ENCODE results near the gene NAP1L4. TPM values are rescaled to one million over a fixed set of nuclear protein-coding genes. Genes with fewer than 3 reads are reported as not detected.

The NAP1L4 gene
- polyA plus RNA-seq, 3 donors from 2014 or later = 131 to 157 (median 139) TPM

DNA sequence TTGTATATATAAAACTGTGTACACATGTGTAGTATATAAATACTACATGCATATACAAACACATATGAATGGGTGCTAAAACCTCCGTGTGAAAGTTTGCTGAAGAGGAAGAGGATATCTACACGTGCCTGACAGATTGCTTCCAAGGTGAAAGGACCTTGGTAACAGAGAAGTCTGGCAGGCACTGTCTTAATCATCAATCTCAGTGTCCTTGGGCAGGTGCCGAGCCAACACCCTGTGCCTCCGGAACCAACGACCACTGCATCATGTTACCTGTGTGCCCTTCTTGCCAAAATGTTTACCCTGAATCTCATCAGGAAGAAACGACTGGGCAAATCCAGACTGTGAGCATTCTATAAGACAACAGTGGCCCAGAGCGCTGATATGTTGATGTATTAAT is 15.0 kb downstream of the NAP1L4 start:
- Mint-ChIP-seq H3K27ac (peak overlapping the region in 2 of 6 donors; percentile 16 to 77), H3K27me3 (ENCODE audit: low read depth in 3 of 3) (peaks cover 0 to 2% (median 0%) of the 10 kb centered on the region in 3 donors), H3K4me3 (no peak overlapping the region), H3K36me3 (peaks cover 7 to 32% (median 9%) of the 10 kb centered on the region in 3 donors), H3K9me3 (no peaks in the 10 kb centered on the region), H3K4me1 (peaks cover 30 to 58% of the 10 kb centered on the region in 2 donors)
- no peak for DNase-seq

DNA sequence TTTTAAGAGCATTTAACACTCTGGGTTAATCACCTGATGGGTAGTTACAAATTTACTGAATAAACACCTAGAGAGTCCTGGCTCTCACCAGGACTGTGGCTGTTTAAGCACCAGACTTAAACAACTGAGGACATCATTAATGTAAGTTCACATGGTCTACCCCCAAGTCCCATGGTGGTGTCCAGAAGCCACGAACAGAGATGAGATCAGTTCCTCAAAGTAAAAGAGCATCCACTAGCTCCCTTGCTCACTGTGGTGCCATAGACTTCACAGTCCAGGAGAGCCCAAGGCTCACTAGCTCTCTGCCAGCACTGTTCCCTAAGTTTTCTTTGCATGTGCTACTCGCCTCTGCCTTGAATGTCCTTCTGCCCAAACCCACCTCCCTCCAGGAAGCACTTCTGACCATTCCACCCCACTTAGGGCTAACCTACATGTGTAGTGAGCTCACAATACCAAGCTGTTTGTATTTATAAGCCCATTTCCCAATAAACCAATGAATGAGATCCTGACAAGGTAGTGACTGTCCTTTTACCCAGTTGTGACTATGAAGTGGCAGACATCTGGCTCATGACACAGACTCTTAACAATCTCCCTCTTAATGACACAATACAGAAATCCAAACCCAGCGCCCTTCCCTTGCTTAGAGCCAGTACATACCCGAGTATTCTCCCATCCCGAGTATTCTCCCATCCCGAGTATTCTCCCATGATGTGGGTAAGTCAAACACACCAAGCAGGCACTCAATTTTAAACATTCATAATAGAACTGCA is 15.7 kb downstream of the NAP1L4 start:
- no peaks in the 10 kb centered on the region for H3K9me3 Mint-ChIP-seq

DNA sequence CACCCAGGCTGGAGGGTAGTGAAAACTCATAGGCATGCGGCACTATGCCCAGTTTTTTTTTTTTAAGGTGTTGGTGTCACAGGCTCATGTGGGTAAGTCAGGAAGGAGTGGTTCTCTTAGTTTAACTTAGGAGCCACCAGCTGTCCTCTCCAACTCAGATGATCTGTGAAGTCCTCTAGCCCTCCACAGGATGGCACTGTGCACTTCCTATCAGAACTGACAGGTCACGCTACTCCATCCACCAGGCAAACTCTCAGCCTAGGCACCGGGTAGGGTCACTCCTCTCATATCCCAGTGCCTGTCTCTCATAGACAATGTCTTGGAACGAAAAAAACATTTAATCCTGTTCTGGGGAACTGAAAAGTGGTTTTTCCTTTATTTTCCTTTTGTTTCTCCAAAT is 16.5 kb downstream of the NAP1L4 start:
- peak; percentile 24 to 48 (median 42) for DNase-seq

More for the DNA sequence above, 15.7 kb downstream of the NAP1L4 start:
- no peak overlapping the region for H3K4me3 Mint-ChIP-seq
- peaks cover 0 to 2% (median 0%) of the 10 kb centered on the region in 3 donors for H3K27me3 Mint-ChIP-seq (ENCODE audit: low read depth in 3 of 3)
- peaks cover 10 to 35% (median 12%) of the 10 kb centered on the region in 3 donors for H3K36me3 Mint-ChIP-seq
- peak overlapping the region in 4 of 6 donors; percentile 1 to 77 (median 20) for H3K27ac Mint-ChIP-seq
- DNase-seq = no peak
- peaks cover 23 to 52% of the 10 kb centered on the region in 2 donors for H3K4me1 Mint-ChIP-seq

DNA sequence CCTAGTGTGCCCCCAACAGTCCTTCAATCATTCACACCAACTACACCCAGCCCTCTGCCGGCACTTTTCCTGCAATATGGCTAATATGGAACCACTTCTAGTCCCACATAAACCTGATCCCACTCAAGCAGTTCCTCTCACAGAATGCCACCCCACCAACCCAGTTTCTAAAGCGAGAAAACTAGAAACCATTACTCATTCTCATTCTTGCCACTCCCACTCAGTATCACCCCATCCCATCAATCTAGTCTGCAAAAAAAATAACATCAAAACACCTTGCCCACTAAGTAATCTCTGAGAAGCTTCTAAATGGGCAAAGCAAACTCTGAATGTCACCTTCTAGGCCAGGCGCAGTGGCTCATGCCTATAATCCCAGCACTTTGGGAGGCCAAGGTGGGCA is 17.9 kb downstream of the NAP1L4 start:
- no peak overlapping the region for H3K4me3 Mint-ChIP-seq
- no peaks in the 10 kb centered on the region for H3K9me3 Mint-ChIP-seq
- peaks cover 22 to 50% (median 26%) of the 10 kb centered on the region in 3 donors for H3K36me3 Mint-ChIP-seq
- peaks cover 16 to 49% of the 10 kb centered on the region in 2 donors for H3K4me1 Mint-ChIP-seq
- no peak for DNase-seq
- H3K27me3 Mint-ChIP-seq (ENCODE audit: low read depth in 3 of 3) = peaks cover 0 to 4% (median 2%) of the 10 kb centered on the region in 3 donors
- peak overlapping the region in 2 of 6 donors; percentile 15 to 26 for H3K27ac Mint-ChIP-seq

More for the DNA sequence above, 16.5 kb downstream of the NAP1L4 start:
- H3K9me3 Mint-ChIP-seq = no peaks in the 10 kb centered on the region
- H3K27ac Mint-ChIP-seq = peak overlapping the region in 2 of 6 donors; percentile 36 to 49
- peaks cover 18 to 43% (median 18%) of the 10 kb centered on the region in 3 donors for H3K36me3 Mint-ChIP-seq
- peaks cover 18 to 55% of the 10 kb centered on the region in 2 donors for H3K4me1 Mint-ChIP-seq
- no peak overlapping the region for H3K4me3 Mint-ChIP-seq
- H3K27me3 Mint-ChIP-seq (ENCODE audit: low read depth in 3 of 3) = peaks cover 0 to 2% (median 0%) of the 10 kb centered on the region in 3 donors

GRCh38 chr11:2968341-2968900 is 23.7 kb downstream of the NAP1L4 start:
- H3K36me3 Mint-ChIP-seq = peaks cover 28 to 57% (median 38%) of the 10 kb centered on the region in 3 donors
- H3K4me3 Mint-ChIP-seq = no peak overlapping the region
- H3K27me3 Mint-ChIP-seq (ENCODE audit: low read depth in 3 of 3) = peaks cover 0 to 2% (median 2%) of the 10 kb centered on the region in 3 donors
- H3K9me3 Mint-ChIP-seq = no peaks in the 10 kb centered on the region
- no peak for DNase-seq
- H3K27ac Mint-ChIP-seq = no peak overlapping the region
- H3K4me1 Mint-ChIP-seq = peaks cover 6 to 13% of the 10 kb centered on the region in 2 donors

- no peak overlapping the region for H3K4me3 Mint-ChIP-seq
- H3K27ac Mint-ChIP-seq = no peak overlapping the region
- peaks cover 0 to 3% (median 2%) of the 10 kb centered on the region in 3 donors for H3K27me3 Mint-ChIP-seq (ENCODE audit: low read depth in 3 of 3)
- DNase-seq = no peak
- H3K4me1 Mint-ChIP-seq = peaks cover 16 to 28% of the 10 kb centered on the region in 2 donors
- no peaks in the 10 kb centered on the region for H3K9me3 Mint-ChIP-seq
- H3K36me3 Mint-ChIP-seq = peaks cover 24 to 63% (median 43%) of the 10 kb centered on the region in 3 donors
Observed at GRCh38 chr11:2964782-2965181, 27.3 kb downstream of the NAP1L4 start.

- H3K9me3 Mint-ChIP-seq = no peaks in the 10 kb centered on the region
- peaks cover 16 to 28% of the 10 kb centered on the region in 2 donors for H3K4me1 Mint-ChIP-seq
- no peak for DNase-seq
- peaks cover 0 to 3% (median 2%) of the 10 kb centered on the region in 3 donors for H3K27me3 Mint-ChIP-seq (ENCODE audit: low read depth in 3 of 3)
- H3K36me3 Mint-ChIP-seq = peaks cover 23 to 72% (median 47%) of the 10 kb centered on the region in 3 donors
- no peak overlapping the region for H3K27ac Mint-ChIP-seq
- no peak overlapping the region for H3K4me3 Mint-ChIP-seq
Observed at GRCh38 chr11:2963761-2964160, 28.4 kb downstream of the NAP1L4 start.

DNA sequence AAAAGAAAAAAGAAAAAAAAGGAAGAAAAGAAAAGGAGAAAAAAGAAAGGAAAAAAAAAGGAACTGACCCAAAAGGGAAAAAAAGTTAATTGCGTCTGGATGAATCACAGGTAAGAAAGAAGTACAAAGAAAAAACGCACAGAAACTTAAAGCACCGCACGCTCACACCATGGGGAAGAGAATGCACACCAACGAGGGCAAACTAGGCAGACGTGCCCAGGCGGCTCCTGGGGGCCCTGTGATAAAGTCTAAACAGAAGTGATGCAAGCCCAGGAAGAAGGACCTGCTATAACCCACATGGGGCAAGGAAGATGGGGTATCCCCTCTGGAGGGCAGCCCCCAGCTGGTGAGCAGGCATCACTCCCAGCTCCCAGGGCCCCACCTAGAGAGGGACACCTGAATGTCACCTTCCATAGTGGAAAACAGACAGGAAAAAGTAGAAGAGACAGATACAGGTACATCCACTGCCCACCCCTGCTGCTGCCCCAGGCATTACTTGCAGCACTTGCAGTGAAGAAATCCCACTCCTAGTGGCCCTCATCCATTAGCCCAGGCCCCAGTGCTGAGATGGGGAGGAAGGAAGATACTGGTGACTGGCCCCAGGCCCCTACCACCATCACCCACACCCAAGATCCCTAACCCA is 28.9 kb downstream of the NAP1L4 start:
- peaks cover 23 to 73% (median 49%) of the 10 kb centered on the region in 3 donors for H3K36me3 Mint-ChIP-seq
- H3K27ac Mint-ChIP-seq = peak overlapping the region in 1 of 6 donors; percentile 63
- DNase-seq = no peak

GRCh38 chr11:2961080-2961479 is 31.0 kb downstream of the NAP1L4 start:
- H3K36me3 Mint-ChIP-seq = peaks cover 24 to 75% (median 58%) of the 10 kb centered on the region in 3 donors
- H3K4me1 Mint-ChIP-seq = peaks cover 10 to 28% of the 10 kb centered on the region in 2 donors
- H3K4me3 Mint-ChIP-seq = no peak overlapping the region
- H3K27me3 Mint-ChIP-seq (ENCODE audit: low read depth in 3 of 3) = peaks cover 0 to 3% (median 2%) of the 10 kb centered on the region in 3 donors
- no peak for DNase-seq
- H3K27ac Mint-ChIP-seq = peak overlapping the region in 4 of 6 donors; percentile 28 to 69 (median 56)
- no peaks in the 10 kb centered on the region for H3K9me3 Mint-ChIP-seq

More for the DNA sequence above, 28.9 kb downstream of the NAP1L4 start:
- Mint-ChIP-seq H3K4me1 (peaks cover 16 to 28% of the 10 kb centered on the region in 2 donors), H3K9me3 (no peaks in the 10 kb centered on the region), H3K27me3 (ENCODE audit: low read depth in 3 of 3) (peaks cover 0 to 3% (median 2%) of the 10 kb centered on the region in 3 donors), H3K4me3 (no peak overlapping the region)

DNA sequence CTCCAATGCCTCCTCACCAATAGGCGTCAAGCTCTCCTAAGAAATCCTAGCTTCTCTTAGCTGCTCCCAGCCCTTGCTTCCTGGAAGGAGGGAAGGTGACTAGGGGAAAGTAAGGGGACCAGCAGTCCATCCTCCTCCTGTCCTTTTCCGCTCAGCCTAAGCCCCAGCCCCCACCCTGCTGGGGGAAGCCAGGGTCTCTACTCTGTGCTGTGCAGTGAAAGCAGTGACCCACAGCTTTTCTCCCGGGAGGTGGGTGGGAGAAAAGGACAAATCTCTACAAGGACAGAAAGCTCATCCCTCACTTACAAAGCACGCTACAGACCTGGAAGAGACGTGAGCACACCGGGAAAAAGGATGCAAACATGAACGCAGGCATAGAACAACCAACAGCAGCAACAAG is 32.0 kb downstream of the NAP1L4 start:
- H3K4me1 Mint-ChIP-seq = peaks cover 10 to 28% of the 10 kb centered on the region in 2 donors
- H3K36me3 Mint-ChIP-seq = peaks cover 22 to 76% (median 58%) of the 10 kb centered on the region in 3 donors
- H3K4me3 Mint-ChIP-seq = no peak overlapping the region
- H3K27me3 Mint-ChIP-seq (ENCODE audit: low read depth in 3 of 3) = peaks cover 0 to 3% (median 2%) of the 10 kb centered on the region in 3 donors
- no peak for DNase-seq
- no peaks in the 10 kb centered on the region for H3K9me3 Mint-ChIP-seq
- peak overlapping the region in 1 of 6 donors; percentile 7 for H3K27ac Mint-ChIP-seq

DNA sequence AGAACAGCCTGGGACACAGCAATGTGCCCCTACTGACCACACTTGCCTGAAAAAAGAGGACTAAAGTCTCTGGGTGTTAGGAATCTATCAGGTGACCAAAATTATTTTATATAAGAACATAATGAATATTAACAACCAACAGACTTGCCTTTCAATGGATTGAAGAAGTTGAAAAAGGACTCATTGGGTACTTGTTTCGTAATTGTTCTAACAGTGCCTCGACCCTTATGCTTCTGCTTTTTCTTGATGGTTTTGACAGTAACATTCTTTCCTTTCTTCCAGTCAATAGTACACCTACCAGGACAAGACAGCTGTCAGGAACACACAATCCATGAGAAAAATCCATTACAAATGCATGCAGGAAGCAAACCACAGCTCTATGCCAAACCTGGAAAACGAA is 33.9 kb downstream of the NAP1L4 start:
- Mint-ChIP-seq H3K9me3 (no peaks in the 10 kb centered on the region), H3K27ac (no peak overlapping the region), H3K4me3 (no peak overlapping the region), H3K4me1 (peaks cover 10 to 19% of the 10 kb centered on the region in 2 donors), H3K36me3 (peaks cover 17 to 77% (median 50%) of the 10 kb centered on the region in 3 donors), H3K27me3 (ENCODE audit: low read depth in 3 of 3) (peaks cover 2 to 4% (median 3%) of the 10 kb centered on the region in 3 donors)
- DNase-seq = no peak

DNA sequence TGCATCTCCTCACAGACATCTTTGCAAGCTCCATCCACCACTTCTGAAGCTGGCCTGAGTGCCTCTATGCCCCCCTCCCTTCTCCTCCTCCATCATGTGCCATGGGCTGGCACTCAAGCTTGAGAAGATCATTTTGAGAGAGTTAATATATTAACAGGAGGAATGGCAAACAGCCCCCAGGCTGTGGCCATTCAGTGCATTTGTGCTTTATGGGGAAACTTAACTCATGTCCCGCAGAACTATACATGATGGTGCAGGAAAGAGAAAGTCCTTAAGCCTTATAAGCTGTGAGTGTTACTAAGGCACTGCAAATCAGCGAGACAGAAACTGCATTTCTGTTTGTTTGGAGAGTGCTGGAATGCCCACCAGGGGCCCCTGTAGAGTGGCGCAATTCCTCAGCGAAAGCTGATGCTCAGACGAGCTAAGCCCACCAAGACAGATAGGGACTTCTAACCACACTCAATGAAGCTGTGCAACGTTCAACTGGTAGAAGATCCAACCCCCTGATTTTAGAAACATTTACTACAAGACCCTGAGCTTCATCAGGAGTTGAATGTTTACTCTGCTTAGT is 36.1 kb downstream of the NAP1L4 start:
- Mint-ChIP-seq H3K36me3 (peaks cover 23 to 81% (median 39%) of the 10 kb centered on the region in 3 donors), H3K27ac (no peak overlapping the region), H3K4me1 (peaks cover 17 to 22% of the 10 kb centered on the region in 2 donors)

DNA sequence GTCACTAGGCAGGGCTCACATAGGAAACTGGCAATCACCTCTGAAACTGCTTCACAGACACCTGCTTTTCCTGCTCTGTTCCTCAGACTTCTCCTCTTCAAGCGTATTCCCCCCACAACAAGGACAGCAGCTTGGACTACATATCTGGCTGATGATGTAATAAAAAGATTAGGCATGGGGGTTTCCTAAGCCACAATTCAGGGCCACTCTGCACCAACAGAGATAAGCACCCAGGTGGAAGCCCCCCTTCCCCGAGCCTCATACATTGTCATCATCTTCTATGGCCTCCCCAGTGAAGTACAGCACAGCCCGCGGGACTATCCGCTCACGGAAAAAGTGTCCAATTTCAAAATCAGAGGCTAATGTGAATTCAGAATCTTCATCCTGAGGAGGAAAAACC is 37.9 kb downstream of the NAP1L4 start:
- Mint-ChIP-seq H3K36me3 (peaks cover 19 to 82% (median 48%) of the 10 kb centered on the region in 3 donors), H3K4me1 (peaks cover 19 to 30% of the 10 kb centered on the region in 2 donors), H3K27me3 (ENCODE audit: low read depth in 3 of 3) (peaks cover 0 to 6% (median 4%) of the 10 kb centered on the region in 3 donors), H3K4me3 (no peak overlapping the region), H3K9me3 (no peaks in the 10 kb centered on the region), H3K27ac (peak overlapping the region in 3 of 6 donors; percentile 16 to 40 (median 34))
- DNase-seq = no peak

More for the DNA sequence above, 36.1 kb downstream of the NAP1L4 start:
- no peaks in the 10 kb centered on the region for H3K9me3 Mint-ChIP-seq
- peaks cover 0 to 4% (median 4%) of the 10 kb centered on the region in 3 donors for H3K27me3 Mint-ChIP-seq (ENCODE audit: low read depth in 3 of 3)
- DNase-seq = no peak
- no peak overlapping the region for H3K4me3 Mint-ChIP-seq
